ENCODE data around the gene SPEG.

DNA sequence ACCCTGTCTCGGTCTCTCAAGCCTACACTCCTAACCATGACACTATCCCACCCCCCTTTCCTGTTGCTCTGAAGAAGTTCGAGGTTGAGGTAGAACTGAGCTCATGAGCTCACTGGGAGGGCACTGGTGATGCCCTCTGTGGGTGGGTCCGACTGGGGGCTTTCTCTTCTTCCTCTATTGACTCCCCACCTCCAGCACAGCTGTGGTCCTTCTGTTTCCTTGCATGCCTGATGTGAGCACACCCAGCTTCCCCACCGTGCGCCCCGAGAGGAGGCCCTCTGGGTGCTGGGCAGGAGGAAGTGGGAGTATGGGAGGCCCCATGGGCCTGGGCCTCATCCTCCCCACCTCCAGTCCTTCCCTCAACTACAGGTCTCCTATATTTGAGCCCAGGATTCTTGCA is 20.9 kb downstream of the SPEG start:
- no peak for TF ChIP-seq GABPA (IDR thresholded peaks at IDR 0.05; ENCODE audit: borderline replicate concordance, insufficient read depth, low read length)
- TF ChIP-seq CTCF (IDR thresholded peaks at IDR 0.05; ENCODE audit: control extremely low read depth in 1 of 3, insufficient read depth in 1 of 3, low read depth in 1 of 3, low read length in 3 of 3), result no peak
- no peak for TF ChIP-seq RAD21 (IDR thresholded peaks at IDR 0.05 in 1 of 2, conservative IDR thresholded peaks at IDR 0.05 in 1 of 2; ENCODE audit: low read depth in 2 of 2, low read length in 2 of 2)
- no peak for TF ChIP-seq ZNF274 (IDR thresholded peaks at IDR 0.05; ENCODE audit: borderline replicate concordance, extremely low read depth, low read length)
- no peak for TF ChIP-seq TEAD4 (IDR thresholded peaks at IDR 0.05; ENCODE audit: low read depth, low read length)
- TF ChIP-seq POLR2A (IDR thresholded peaks at IDR 0.05; ENCODE audit: control extremely low read depth in 1 of 2, low read depth in 2 of 2, low read length in 2 of 2), result no peak
- no peak for TF ChIP-seq POLR2AphosphoS5 (IDR thresholded peaks at IDR 0.05; ENCODE audit: low read depth, low read length)
